GM18520 (cell line): ENCODE results near the gene CORIN.

Experiments used
- ATAC-seq: cut with Tn5 transposase; IDR thresholded peaks from one replicate; pipeline ENCODE4 v1.9.1; 2021; ENCODE audit not compliant: unreplicated experiment

Gene CORIN, protein sequence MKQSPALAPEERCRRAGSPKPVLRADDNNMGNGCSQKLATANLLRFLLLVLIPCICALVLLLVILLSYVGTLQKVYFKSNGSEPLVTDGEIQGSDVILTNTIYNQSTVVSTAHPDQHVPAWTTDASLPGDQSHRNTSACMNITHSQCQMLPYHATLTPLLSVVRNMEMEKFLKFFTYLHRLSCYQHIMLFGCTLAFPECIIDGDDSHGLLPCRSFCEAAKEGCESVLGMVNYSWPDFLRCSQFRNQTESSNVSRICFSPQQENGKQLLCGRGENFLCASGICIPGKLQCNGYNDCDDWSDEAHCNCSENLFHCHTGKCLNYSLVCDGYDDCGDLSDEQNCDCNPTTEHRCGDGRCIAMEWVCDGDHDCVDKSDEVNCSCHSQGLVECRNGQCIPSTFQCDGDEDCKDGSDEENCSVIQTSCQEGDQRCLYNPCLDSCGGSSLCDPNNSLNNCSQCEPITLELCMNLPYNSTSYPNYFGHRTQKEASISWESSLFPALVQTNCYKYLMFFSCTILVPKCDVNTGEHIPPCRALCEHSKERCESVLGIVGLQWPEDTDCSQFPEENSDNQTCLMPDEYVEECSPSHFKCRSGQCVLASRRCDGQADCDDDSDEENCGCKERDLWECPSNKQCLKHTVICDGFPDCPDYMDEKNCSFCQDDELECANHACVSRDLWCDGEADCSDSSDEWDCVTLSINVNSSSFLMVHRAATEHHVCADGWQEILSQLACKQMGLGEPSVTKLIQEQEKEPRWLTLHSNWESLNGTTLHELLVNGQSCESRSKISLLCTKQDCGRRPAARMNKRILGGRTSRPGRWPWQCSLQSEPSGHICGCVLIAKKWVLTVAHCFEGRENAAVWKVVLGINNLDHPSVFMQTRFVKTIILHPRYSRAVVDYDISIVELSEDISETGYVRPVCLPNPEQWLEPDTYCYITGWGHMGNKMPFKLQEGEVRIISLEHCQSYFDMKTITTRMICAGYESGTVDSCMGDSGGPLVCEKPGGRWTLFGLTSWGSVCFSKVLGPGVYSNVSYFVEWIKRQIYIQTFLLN

DNA sequence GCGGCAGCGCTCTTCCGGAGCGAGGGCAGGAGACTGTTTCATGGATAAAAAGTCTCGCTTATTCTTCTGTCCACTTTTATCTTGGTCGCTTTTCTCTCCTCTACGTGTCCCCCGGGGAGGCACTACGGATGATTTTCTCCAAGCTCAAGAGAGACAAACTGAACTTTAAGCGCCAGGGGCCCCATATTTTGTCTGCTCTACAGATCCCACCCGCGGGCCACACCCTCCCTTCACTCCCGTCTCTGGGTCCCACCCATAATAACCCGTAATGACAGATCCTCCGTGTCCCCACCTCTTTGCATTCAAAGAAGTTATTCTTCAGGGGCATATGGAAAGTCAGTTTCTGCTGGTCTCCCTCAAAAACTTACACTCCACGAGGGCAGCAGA, at the start of gene CORIN:
CORIN (minus strand) TSS at position 160 of the 387 bp plus-strand sequence; CDS start at position 42, 118 bp downstream.
- ATAC-seq: no peak

DNA sequence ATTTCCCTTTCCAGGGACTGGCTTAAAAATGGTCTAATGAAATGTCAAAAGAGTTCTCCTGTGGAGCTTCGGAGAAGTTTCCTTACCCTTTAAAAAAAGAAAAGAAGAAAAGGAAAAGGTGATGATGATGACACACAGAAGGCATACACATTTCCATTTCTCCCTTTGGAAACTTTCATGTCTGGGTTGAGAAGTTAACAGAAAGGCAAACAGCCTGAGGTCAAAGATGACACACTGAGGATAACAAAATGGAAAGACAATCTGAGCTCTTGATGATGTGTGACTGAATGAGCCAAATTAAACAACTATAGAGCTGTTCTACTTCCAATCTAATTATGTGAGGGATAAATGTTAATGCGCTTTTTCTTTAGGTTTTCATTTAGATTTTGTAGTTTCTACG, 44.4 kb upstream of the CORIN start:
- ATAC-seq: no peak

DNA sequence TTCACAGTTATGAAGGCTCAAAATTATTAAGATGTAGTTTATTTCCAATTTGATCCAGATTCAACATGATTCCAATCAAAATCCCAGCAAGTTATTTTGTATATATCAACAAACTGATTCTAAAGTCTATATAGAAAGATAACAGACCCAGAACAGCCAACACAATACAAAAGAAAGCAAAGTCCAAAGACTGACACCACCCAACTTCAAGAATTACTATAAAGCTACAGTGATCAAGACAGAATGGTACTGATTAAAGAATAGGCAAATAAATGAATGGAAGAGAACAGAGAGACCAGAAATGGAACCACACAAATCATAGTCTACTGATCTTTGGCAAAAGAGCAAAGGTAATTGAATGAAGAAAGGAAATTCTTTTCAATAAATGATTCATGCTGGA, 41.6 kb upstream of the CORIN start:
- ATAC-seq: no peak

GRCh38 chr4:47876784-47877546, 39.1 kb upstream of the CORIN start:
- ATAC-seq: no peak

DNA sequence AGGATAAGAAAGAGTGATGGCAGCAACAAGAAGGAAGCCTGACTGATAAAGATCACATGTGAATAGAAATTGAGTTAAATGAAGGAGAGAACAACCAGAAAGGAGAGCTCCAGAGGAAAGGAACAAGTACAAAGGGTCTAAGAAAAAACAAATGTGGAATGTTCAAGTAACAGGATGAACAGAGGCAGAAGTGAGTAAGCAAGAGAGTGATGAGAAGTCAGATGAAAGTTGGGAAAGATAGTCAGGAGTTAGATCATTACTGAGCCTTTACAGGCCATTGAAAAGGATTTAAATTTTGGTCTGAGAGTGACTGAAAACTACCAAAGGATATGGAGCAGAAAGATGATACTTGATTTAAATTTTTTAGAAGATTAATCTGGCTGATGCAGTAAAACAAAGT, 38.4 kb upstream of the CORIN start:
- no peak for ATAC-seq

DNA sequence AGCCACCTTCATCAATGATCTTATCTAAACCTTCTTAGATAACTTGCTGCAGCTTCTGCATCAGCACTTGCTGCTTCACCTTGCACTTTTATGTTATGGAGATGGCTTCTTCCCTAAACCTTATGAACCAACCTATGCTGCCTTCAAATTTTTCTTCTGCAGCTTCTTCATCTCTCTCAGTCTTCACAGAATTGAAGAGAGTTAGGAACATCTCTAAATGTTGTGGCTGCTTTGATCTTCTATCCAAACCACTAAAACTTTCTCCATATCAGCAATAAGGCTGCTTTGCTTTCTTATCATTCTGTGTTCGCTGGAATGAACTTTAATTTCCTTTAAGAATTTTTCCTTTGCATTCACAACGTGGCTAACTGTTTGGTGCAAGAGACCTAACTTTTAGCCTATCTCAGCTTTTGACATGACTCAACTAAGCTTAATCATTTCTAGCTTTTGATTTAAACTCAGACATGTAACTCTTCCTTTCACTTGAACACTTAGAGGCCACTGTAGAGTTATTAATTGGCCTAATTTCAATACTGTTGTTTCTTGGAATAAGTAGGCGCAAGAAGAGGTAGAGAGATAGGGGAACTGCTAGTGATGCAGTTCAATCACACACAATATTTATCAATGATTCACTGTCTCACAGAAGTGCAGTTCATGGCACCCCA, 36.1 kb upstream of the CORIN start:
- ATAC-seq: no peak

- no peak for ATAC-seq
Observed at GRCh38 chr4:47863486-47863885, 25.6 kb upstream of the CORIN start.

GRCh38 chr4:47862297-47862696, 24.4 kb upstream of the CORIN start:
- ATAC-seq: no peak

DNA sequence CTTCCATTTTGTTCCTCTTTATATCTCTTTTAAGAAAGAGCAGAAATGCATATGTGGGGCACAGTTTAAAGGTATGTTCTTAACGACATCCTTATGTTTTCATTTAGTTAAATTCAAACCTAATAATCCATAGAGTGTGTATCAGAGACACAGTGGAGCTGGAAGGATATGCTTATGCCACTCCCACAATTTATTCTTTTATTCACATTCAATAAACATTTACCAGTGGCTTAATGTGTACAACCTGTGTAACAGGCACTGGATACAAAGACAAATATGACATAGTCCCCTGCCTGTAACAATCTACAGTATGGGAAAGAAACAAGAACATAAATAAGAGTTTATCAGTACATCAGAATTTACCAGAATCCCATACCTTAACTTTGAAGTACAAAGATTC, 22.4 kb upstream of the CORIN start:
- no peak for ATAC-seq

GRCh38 chr4:47858006-47858405, 20.1 kb upstream of the CORIN start:
- ATAC-seq: no peak

GRCh38 chr4:47856713-47857112, 18.8 kb upstream of the CORIN start:
- no peak for ATAC-seq

- ATAC-seq: no peak
Observed at GRCh38 chr4:47855350-47855749, 17.5 kb upstream of the CORIN start.

DNA sequence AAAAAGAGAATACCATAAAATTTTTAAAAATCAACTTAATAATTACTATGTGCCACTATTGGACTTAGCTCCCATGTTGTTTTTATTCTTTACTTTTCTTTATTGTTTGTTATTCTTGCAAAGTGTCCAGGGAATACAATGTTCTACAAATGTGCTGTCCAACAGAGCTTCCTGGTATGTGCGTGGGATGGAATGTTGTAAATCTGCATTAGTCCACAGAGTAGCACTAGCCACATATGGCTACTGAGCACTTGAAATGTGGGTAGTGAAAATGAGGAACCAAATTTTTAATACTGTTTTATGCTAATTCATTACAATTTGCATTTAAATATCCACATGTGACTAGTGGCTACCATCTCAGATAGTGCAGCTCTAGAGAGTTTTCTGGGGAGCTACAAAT, 14.3 kb upstream of the CORIN start:
- no peak for ATAC-seq

- no peak for ATAC-seq
Observed at GRCh38 chr4:47849466-47849865, 11.6 kb upstream of the CORIN start.

- ATAC-seq: no peak
Observed at GRCh38 chr4:47848041-47848440, 10.2 kb upstream of the CORIN start.

- ATAC-seq: no peak
Observed at GRCh38 chr4:47842985-47843384, 5.1 kb upstream of the CORIN start.

DNA sequence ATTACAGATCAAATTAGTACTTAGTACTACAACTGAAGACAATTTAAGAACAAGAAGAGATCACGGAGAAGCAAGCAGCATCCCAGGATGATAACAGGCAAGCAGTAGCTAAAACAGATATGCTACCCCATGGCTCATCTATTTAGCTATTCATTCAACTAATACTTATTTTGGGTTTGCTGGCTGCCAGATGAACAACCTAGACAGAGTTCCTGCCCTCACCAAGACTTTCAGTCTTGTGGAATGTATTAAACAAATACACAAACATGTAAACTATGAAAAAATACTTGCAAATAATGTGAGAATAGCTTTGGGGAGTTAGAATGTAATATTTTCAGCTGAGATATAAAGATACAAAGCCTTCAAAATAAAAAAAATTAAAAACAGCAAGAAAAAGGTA, 2.4 kb upstream of the CORIN start:
- no peak for ATAC-seq

- peak; percentile 70 for ATAC-seq
Observed at GRCh38 chr4:47839259-47839658, 1.4 kb upstream of the CORIN start.

DNA sequence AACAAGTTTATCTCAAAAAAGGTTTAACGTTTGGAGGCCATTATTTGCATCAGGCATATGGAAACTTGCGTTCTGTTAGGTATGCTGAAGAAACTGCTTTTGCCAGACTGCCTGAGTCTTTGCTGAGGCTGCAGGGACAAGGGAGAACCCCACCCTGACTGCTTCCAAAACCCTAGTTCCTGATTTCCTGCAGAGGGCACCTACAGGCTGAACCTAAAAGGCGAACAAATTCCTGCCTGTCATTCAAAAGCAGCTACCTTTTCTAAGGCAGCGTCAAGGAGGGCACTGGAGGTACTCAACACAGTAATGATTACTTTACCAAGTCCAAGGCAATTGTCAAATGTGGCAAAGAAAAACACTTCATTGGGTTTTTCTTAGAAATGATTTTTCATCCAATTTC, 578 bp upstream of the CORIN start:
- ATAC-seq: no peak

DNA sequence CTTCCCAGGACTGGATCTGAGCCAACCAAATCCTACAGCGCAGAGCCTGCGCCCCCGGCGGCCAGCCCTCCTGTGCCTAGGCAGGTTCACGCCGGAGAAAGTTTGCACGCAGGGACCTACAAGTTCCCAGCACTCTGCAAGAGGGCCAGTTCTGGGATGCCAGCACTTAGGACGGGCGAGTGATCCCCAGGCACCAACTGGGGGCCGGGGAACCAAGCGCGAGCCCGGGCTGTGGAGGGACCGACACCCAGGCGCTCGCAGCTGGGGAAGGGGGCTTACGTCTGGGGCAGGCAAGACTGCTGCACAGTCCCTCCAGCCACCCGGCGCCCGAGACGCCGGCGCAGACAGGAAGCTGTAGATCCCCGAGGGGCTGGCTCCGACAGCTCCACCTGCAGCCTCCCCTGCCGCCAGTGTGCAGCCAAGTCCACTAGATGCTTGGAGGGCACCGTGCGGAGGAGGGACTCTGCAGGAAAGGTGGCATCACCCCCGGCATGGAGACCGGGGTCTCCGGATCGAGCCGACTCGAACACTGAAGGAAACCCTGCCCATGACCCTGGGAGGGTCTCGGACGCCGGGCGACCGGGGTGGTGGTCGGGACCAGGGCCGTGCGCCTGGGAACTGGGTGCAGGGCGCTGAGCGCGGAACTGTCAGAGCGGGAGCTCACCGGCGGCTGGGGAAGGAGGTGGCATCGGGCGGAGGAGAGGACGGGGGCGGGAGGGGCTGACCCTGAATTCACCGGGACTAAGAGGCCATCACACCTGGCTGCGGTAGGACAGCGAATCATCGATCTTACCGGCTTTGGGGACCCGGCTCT, 566 bp downstream of the CORIN start:
- peak; percentile 31 for ATAC-seq
